Measurements from ENCODE around the gene CSNK1G2.

- TF ChIP-seq TCF4 (CRISPR knock-in tag; IDR thresholded peaks at IDR 0.05; ENCODE audit: borderline replicate concordance) = no peak
- no peak for TF ChIP-seq PATZ1 (CRISPR knock-in tag; IDR thresholded peaks at IDR 0.05; ENCODE audit: borderline replicate concordance)
- TF ChIP-seq GLIS3 (CRISPR knock-in tag; IDR thresholded peaks at IDR 0.05) = no peak
- no peak for TF ChIP-seq ESRRG (CRISPR knock-in tag; IDR thresholded peaks at IDR 0.05)
- no peak for TF ChIP-seq ZFP3 (CRISPR knock-in tag; IDR thresholded peaks at IDR 0.05)
- no peak for TF ChIP-seq ZNF565 (CRISPR knock-in tag; conservative IDR thresholded peaks at IDR 0.05; ENCODE audit: low read depth)
- TF ChIP-seq TSHZ2 (CRISPR knock-in tag; IDR thresholded peaks at IDR 0.05) = no peak
- TF ChIP-seq ARNTL (CRISPR knock-in tag; IDR thresholded peaks at IDR 0.05; ENCODE audit: borderline replicate concordance, low read depth) = no peak
- no peak for TF ChIP-seq OSR1 (CRISPR knock-in tag; IDR thresholded peaks at IDR 0.05)
- no peak for TF ChIP-seq ZNF70 (CRISPR knock-in tag; IDR thresholded peaks at IDR 0.05)
- TF ChIP-seq ZFP30 (CRISPR knock-in tag; IDR thresholded peaks at IDR 0.05) = no peak
- no peak for TF ChIP-seq POU6F1 (CRISPR knock-in tag; IDR thresholded peaks at IDR 0.05; ENCODE audit: borderline replicate concordance, low read depth)
Measured at GRCh38 chr19:1974381-1975161, 33.6 kb downstream of the CSNK1G2 start.

All from SK-N-SH treated with all-trans-retinoic acid at 6 μM for 48 hours (cell line).